Measurements from ENCODE around the gene MXRA7.

The MXRA7 gene

DNA sequence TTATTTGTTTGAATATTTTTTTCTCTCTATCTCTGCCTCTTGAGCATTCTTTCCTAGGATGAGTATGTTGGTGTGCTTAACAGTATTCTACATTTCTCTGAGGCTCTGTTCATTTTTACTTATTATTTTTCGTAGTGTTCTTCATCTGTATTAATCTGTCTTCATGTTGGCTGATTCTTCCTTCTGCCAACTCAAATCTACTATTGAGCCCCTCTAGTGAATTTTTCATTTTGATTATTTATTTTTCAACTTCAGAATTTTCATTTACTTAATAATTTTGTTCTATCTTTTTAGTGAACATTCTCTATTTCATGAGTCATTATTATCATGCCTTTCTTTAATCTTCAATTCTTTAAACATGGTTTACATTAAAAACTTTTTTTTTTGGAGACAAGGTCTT lies 64.1 kb downstream of the MXRA7 start:
- Histone ChIP-seq H3K9me3 (ENCODE audit: severe bottlenecking) (peaks cover 11% of the 10 kb centered on the region), H3K4me3 (ENCODE audit: low read depth, low read length) (no peak overlapping the region), H3K27ac (no peak overlapping the region), H3K36me3 (no peaks in the 10 kb centered on the region), H3K27me3 (ENCODE audit: insufficient read depth, low read depth, severe bottlenecking) (no peaks in the 10 kb centered on the region)
- no peak for DNase-seq
- TF ChIP-seq, protein P1, sequence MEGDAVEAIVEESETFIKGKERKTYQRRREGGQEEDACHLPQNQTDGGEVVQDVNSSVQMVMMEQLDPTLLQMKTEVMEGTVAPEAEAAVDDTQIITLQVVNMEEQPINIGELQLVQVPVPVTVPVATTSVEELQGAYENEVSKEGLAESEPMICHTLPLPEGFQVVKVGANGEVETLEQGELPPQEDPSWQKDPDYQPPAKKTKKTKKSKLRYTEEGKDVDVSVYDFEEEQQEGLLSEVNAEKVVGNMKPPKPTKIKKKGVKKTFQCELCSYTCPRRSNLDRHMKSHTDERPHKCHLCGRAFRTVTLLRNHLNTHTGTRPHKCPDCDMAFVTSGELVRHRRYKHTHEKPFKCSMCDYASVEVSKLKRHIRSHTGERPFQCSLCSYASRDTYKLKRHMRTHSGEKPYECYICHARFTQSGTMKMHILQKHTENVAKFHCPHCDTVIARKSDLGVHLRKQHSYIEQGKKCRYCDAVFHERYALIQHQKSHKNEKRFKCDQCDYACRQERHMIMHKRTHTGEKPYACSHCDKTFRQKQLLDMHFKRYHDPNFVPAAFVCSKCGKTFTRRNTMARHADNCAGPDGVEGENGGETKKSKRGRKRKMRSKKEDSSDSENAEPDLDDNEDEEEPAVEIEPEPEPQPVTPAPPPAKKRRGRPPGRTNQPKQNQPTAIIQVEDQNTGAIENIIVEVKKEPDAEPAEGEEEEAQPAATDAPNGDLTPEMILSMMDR (IDR thresholded peaks at IDR 0.05; ENCODE audit: low read depth, low read length) = no peak

DNA sequence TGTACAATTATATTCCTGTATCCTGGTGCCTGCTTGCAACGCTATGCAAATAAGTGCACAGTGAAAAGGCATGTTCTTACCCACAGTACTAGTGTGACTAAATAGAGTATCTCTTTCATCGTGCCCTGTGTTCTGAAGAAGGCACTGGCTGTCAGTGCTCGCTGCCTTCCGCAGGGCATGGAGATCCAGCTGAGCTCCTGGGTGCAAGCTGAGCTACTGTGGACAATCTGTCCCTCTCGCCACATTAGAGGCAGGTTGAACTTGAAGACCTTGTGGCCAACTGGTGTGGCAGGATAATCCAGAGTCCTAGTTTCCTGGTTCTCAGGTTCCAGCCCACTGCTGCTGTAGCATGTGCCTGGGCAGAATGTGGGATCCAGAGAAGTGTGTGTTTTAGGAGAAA lies 65.3 kb downstream of the MXRA7 start:
- Histone ChIP-seq H3K27me3 (ENCODE audit: insufficient read depth, low read depth, severe bottlenecking) (no peaks in the 10 kb centered on the region), H3K36me3 (no peaks in the 10 kb centered on the region), H3K4me3 (ENCODE audit: low read depth, low read length) (no peak overlapping the region), H3K27ac (no peak overlapping the region), H3K9me3 (ENCODE audit: severe bottlenecking) (peaks cover 11% of the 10 kb centered on the region)
- DNase-seq = no peak
- TF ChIP-seq, protein P1 (IDR thresholded peaks at IDR 0.05; ENCODE audit: low read depth, low read length) = no peak

DNA sequence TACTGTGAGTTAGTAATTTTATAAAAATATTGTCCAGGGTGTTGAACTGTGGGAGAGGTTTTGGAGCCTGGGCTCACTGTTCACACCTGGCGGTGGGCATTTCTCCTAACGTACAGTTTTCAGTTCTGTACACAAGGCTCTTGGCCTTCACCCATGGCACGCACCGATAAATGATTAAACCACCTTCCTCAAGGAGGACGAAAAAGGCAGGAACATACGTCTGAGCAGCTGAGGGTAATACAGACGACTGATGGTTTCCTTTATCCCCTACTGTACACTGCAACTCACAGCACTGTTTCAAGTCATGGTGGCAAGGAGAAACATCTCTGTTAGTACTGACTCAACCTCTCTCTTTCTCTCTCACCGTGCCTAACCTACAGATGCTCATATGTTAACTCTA lies 65.8 kb downstream of the MXRA7 start:
- TF ChIP-seq, protein P1 (IDR thresholded peaks at IDR 0.05; ENCODE audit: low read depth, low read length) = no peak
- H3K36me3 ChIP-seq = no peaks in the 10 kb centered on the region
- no peak overlapping the region for H3K4me3 ChIP-seq (ENCODE audit: low read depth, low read length)
- no peaks in the 10 kb centered on the region for H3K27me3 ChIP-seq (ENCODE audit: insufficient read depth, low read depth, severe bottlenecking)
- no peak for DNase-seq
- no peak overlapping the region for H3K27ac ChIP-seq
- H3K9me3 ChIP-seq (ENCODE audit: severe bottlenecking) = peaks cover 11% of the 10 kb centered on the region

DNA sequence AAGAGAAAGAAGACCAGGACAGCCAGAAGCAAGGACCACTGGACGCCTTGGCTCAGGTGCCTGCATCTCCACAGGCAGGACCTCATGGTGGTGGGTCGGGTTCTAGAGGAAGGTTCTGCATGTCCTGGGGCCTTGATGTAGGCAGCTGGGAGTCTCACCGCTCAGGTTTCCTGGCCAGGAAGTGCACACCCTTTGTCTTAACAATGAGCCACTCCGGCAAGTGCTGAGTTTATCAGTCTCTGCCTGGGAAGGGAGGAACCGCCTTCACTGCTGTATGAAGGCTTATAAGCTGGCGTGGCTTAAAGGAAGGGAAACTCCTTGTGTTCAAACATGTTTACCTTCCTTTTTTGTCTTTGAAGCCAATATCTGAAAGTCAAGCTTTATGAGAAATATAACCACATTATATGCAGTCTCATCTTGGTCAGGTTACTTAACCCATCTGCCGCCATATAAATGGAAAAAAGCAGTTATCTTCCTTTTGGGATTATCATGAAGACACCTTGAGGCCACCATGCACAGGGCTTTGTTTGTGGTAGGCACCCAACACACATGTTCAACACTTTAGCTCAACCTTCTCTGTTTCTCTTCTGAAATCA lies 67.1 kb downstream of the MXRA7 start, which contains the start of gene ST6GALNAC1:
TSS of gene ST6GALNAC1 (minus strand) at position 205 of the 596 bp plus-strand sequence. CDS start at position 86, 119 bp downstream.
- DNase-seq = no peak
- Histone ChIP-seq H3K36me3 (no peaks in the 10 kb centered on the region), H3K27me3 (ENCODE audit: insufficient read depth, low read depth, severe bottlenecking) (no peaks in the 10 kb centered on the region)

DNA sequence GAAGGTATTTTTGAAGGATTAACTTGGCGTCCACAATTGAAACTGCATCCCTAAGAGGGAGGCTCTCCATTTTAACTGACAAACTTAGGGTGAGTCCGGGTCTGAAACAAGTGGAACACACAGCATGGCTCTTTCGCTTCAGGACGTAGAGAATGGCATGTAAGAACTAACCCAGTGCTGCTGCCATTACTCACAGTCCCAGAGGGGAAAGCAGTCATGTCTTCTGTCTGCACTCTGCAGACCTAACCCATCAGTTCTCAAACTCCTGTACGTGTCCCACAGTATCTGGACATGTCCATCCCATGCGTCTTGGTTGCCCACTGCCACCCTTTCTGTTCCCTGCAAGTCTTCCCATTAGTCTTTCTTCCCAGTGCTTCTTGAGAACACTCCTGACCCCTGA lies 67.8 kb downstream of the MXRA7 start:
- Histone ChIP-seq H3K27ac (no peak overlapping the region), H3K4me3 (ENCODE audit: low read depth, low read length) (no peak overlapping the region), H3K27me3 (ENCODE audit: insufficient read depth, low read depth, severe bottlenecking) (no peaks in the 10 kb centered on the region), H3K36me3 (no peaks in the 10 kb centered on the region), H3K9me3 (ENCODE audit: severe bottlenecking) (peaks cover 11% of the 10 kb centered on the region)
- TF ChIP-seq, protein P1 (IDR thresholded peaks at IDR 0.05; ENCODE audit: low read depth, low read length) = no peak
- no peak for DNase-seq

More for the DNA sequence above, 67.1 kb downstream of the MXRA7 start, which contains the start of gene ST6GALNAC1:
- TF ChIP-seq, protein P1 (IDR thresholded peaks at IDR 0.05; ENCODE audit: low read depth, low read length) = no peak
- no peak within 1 kb of the TSS for H3K27ac ChIP-seq
- no peak within 1 kb of the TSS for H3K4me3 ChIP-seq (ENCODE audit: low read depth, low read length)
- H3K9me3 ChIP-seq (ENCODE audit: severe bottlenecking) = peaks cover 11% of the 10 kb centered on the region

Measured in WERI-Rb-1 (cell line).